Transverse colon (tissue), 4 donors: ENCODE measurements around the gene PPP1R1B.

Experiments
- EP300 ChIP-seq: sonication (generic); formaldehyde crosslinking; IDR thresholded peaks from one replicate; pipeline ENCODE4 v1.6.1; 2017; ENCODE audit warnings: antibody characterized with exemption, low read depth
- POLR2AphosphoS5 ChIP-seq, 3 donors: sonication (generic); formaldehyde crosslinking; IDR thresholded peaks; one replicate each; pipeline ENCODE4 v1.6.1; 2016; ENCODE audit warnings: antibody characterized with exemption in 3 of 3
- TF ChIP-seq, protein P1 (sequence below), 5 experiments: fragments of 200-600 bp in 3 of 5; fragments of 450-650 bp in 2 of 5; sonication (generic) in 3 of 5; IDR thresholded peaks; 1 replicate in 2 of 5; 2 replicates in 3 of 5; pipeline ENCODE4 v1.5.1; 2016 to 2017; ENCODE audit warnings: antibody characterized with exemption in 5 of 5, inconsistent platforms in 3 of 5, mild to moderate bottlenecking in 2 of 5, moderate library complexity in 1 of 5

DNA sequence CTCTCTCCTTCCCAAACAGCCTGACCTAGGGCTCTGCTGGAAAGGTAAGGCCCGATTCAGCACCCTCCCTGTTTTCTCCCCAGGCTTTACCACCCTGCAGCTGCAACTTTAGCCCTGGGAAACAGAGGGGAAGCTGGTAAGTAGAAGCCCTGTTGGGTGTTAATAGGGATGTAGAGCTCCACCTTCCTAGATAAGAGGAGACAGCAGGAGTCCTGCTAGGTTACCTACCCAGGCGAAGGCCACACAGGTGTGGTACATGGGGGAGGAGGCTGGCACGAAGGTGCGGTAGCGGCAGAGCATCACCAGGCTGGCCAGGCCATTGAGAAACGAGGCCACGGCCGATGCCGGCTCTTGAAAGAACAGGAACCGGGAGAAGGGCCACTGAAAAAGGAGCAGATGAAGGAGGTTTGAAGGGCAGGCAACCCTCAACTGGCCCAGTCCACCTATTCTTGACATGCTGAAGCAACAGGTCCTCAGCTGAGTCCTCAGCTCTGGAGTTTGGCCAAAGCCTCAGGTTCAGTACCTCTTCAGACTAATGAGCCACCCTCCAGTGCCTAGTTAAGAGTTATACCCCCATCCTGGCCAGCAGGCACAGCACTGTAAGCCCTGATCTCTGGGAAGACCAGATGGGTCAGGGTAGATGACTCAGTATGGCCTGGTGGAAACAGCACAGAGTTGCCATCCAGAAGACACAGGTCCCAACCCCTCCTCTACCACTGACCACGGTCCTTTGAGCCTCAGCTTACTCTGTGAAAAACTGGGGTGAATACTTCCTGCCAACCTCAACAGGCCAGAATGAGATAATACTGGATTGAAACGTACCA is 57.8 kb downstream of the PPP1R1B start:
- TF ChIP-seq, protein P1, sequence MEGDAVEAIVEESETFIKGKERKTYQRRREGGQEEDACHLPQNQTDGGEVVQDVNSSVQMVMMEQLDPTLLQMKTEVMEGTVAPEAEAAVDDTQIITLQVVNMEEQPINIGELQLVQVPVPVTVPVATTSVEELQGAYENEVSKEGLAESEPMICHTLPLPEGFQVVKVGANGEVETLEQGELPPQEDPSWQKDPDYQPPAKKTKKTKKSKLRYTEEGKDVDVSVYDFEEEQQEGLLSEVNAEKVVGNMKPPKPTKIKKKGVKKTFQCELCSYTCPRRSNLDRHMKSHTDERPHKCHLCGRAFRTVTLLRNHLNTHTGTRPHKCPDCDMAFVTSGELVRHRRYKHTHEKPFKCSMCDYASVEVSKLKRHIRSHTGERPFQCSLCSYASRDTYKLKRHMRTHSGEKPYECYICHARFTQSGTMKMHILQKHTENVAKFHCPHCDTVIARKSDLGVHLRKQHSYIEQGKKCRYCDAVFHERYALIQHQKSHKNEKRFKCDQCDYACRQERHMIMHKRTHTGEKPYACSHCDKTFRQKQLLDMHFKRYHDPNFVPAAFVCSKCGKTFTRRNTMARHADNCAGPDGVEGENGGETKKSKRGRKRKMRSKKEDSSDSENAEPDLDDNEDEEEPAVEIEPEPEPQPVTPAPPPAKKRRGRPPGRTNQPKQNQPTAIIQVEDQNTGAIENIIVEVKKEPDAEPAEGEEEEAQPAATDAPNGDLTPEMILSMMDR (IDR thresholded peaks at IDR 0.05): no peak
- no peak for TF ChIP-seq EP300
- TF ChIP-seq POLR2AphosphoS5 (IDR thresholded peaks at IDR 0.05): no peak
